ENCODE results near the gene KCNK1. TPM values are rescaled to one million over a fixed set of nuclear protein-coding genes. Genes with fewer than 3 reads are reported as not detected.

KCNK1 gene
- total and polyA plus RNA-seq, 4 donors = 2.5 to 12.3 (median 4.5) TPM

DNA sequence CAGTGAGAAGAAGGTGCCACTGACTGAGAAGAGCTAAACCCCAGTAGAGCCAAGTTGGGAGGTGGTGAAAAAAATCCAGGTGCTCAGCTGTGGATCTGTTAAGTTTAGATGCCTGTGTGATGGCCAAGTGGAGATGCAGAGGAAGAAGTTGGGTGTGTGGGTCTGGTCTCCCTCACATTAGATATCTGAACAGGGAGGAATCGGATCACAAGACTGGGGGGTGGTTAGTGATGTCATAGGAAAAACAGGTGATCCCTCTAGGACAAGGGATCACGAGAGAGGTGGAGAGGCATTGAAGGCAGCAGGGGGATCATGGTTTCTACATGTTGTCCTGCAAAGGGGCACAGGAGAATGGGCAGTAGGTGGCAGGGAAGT is 22.6 kb downstream of the KCNK1 start:
- WGBS = 89% methylated on average over 2 of the region's 2 CpGs
- no peaks in the 10 kb centered on the region for H3K4me1 ChIP-seq (ENCODE audit: control insufficient read depth in 4 of 4, insufficient read depth in 4 of 4, low read length in 3 of 4)
- no peaks in the 10 kb centered on the region for H3K36me3 ChIP-seq (ENCODE audit: control insufficient read depth in 4 of 4, insufficient read depth in 3 of 4, low read depth in 1 of 4, low read length in 3 of 4)
- TF ChIP-seq, protein P1, sequence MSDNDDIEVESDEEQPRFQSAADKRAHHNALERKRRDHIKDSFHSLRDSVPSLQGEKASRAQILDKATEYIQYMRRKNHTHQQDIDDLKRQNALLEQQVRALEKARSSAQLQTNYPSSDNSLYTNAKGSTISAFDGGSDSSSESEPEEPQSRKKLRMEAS (IDR thresholded peaks at IDR 0.05) = no peak
- no peak for TF ChIP-seq FOXA2 (IDR thresholded peaks at IDR 0.05)
- TF ChIP-seq FOXA1 (IDR thresholded peaks at IDR 0.05) = no peak
- TF ChIP-seq GABPA (IDR thresholded peaks at IDR 0.05 in 1 of 2, conservative IDR thresholded peaks at IDR 0.05 in 1 of 2) = no peak
- no peak for TF ChIP-seq EGR1 (IDR thresholded peaks at IDR 0.05; ENCODE audit: low read depth in 2 of 2)
- TF ChIP-seq HNF4G (IDR thresholded peaks at IDR 0.05) = no peak
- no peak for TF ChIP-seq NR2F2 (IDR thresholded peaks at IDR 0.05)
- TF ChIP-seq, protein P2, sequence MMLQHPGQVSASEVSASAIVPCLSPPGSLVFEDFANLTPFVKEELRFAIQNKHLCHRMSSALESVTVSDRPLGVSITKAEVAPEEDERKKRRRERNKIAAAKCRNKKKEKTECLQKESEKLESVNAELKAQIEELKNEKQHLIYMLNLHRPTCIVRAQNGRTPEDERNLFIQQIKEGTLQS (IDR thresholded peaks at IDR 0.05) = no peak
- no peak for TF ChIP-seq RAD21 (IDR thresholded peaks at IDR 0.05)
- TF ChIP-seq, protein P3, sequence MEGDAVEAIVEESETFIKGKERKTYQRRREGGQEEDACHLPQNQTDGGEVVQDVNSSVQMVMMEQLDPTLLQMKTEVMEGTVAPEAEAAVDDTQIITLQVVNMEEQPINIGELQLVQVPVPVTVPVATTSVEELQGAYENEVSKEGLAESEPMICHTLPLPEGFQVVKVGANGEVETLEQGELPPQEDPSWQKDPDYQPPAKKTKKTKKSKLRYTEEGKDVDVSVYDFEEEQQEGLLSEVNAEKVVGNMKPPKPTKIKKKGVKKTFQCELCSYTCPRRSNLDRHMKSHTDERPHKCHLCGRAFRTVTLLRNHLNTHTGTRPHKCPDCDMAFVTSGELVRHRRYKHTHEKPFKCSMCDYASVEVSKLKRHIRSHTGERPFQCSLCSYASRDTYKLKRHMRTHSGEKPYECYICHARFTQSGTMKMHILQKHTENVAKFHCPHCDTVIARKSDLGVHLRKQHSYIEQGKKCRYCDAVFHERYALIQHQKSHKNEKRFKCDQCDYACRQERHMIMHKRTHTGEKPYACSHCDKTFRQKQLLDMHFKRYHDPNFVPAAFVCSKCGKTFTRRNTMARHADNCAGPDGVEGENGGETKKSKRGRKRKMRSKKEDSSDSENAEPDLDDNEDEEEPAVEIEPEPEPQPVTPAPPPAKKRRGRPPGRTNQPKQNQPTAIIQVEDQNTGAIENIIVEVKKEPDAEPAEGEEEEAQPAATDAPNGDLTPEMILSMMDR (IDR thresholded peaks at IDR 0.05; ENCODE audit: low read depth, low read length, missing input control) = no peak
- H3K9ac ChIP-seq (ENCODE audit: low read depth in 1 of 2, low read length in 2 of 2) = no peak overlapping the region
- no peak for DNase-seq (ENCODE audit: low spot score)
- no peaks in the 10 kb centered on the region for H3K27me3 ChIP-seq (ENCODE audit: control insufficient read depth in 4 of 4, insufficient read depth in 4 of 4, low read length in 3 of 4)
- H3K9me3 ChIP-seq (ENCODE audit: control insufficient read depth in 4 of 4, low read length in 3 of 4) = no peaks in the 10 kb centered on the region
- H3K4me3 ChIP-seq (ENCODE audit: low read depth in 1 of 3, low read length in 3 of 3) = no peak overlapping the region
- no peak overlapping the region for H3K27ac ChIP-seq (ENCODE audit: low read depth in 1 of 2, low read length in 2 of 2)

DNA sequence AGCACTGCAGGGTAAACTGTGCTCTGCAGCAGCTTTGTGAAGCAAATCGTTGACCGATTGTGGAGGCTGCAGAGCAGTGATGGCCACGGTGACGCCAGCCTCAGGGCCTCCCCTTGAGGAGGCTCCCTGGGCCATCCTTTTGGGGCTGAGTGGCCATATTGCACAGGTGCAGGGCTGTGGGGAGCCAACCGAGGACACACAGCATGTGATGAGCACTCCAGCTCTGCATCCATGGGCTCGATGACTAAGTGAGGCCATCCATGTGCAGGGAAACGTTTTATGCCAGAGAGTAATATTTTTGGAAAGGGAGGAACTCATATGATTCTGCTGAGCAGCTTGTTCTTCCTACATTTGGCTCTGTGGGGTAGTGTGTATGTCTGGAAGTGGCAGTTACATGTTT is 24.6 kb downstream of the KCNK1 start:
- no peak for DNase-seq (ENCODE audit: low spot score)
- Histone ChIP-seq H3K27ac (ENCODE audit: low read depth in 1 of 2, low read length in 2 of 2) (no peak overlapping the region), H3K36me3 (ENCODE audit: control insufficient read depth in 4 of 4, insufficient read depth in 3 of 4, low read depth in 1 of 4, low read length in 3 of 4) (no peaks in the 10 kb centered on the region), H3K9me3 (ENCODE audit: control insufficient read depth in 4 of 4, low read length in 3 of 4) (no peaks in the 10 kb centered on the region), H3K4me3 (ENCODE audit: low read depth in 1 of 3, low read length in 3 of 3) (no peak overlapping the region), H3K4me1 (ENCODE audit: control insufficient read depth in 4 of 4, insufficient read depth in 4 of 4, low read length in 3 of 4) (no peaks in the 10 kb centered on the region), H3K27me3 (ENCODE audit: control insufficient read depth in 4 of 4, insufficient read depth in 4 of 4, low read length in 3 of 4) (no peaks in the 10 kb centered on the region), H3K9ac (ENCODE audit: low read depth in 1 of 2, low read length in 2 of 2) (no peak overlapping the region)
- TF ChIP-seq, protein P3 (IDR thresholded peaks at IDR 0.05; ENCODE audit: low read depth, low read length, missing input control) = no peak
- no peak for TF ChIP-seq FOXA1 (IDR thresholded peaks at IDR 0.05)
- TF ChIP-seq SP1 (IDR thresholded peaks at IDR 0.05) = no peak
- TF ChIP-seq, protein P4, sequence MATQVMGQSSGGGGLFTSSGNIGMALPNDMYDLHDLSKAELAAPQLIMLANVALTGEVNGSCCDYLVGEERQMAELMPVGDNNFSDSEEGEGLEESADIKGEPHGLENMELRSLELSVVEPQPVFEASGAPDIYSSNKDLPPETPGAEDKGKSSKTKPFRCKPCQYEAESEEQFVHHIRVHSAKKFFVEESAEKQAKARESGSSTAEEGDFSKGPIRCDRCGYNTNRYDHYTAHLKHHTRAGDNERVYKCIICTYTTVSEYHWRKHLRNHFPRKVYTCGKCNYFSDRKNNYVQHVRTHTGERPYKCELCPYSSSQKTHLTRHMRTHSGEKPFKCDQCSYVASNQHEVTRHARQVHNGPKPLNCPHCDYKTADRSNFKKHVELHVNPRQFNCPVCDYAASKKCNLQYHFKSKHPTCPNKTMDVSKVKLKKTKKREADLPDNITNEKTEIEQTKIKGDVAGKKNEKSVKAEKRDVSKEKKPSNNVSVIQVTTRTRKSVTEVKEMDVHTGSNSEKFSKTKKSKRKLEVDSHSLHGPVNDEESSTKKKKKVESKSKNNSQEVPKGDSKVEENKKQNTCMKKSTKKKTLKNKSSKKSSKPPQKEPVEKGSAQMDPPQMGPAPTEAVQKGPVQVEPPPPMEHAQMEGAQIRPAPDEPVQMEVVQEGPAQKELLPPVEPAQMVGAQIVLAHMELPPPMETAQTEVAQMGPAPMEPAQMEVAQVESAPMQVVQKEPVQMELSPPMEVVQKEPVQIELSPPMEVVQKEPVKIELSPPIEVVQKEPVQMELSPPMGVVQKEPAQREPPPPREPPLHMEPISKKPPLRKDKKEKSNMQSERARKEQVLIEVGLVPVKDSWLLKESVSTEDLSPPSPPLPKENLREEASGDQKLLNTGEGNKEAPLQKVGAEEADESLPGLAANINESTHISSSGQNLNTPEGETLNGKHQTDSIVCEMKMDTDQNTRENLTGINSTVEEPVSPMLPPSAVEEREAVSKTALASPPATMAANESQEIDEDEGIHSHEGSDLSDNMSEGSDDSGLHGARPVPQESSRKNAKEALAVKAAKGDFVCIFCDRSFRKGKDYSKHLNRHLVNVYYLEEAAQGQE (IDR thresholded peaks at IDR 0.05) = no peak
- TF ChIP-seq JUND (IDR thresholded peaks at IDR 0.05) = no peak
- no peak for TF ChIP-seq FOXA2 (IDR thresholded peaks at IDR 0.05)
- TF ChIP-seq YY1 (IDR thresholded peaks at IDR 0.05) = no peak
- TF ChIP-seq RXRA (IDR thresholded peaks at IDR 0.05) = no peak
- TF ChIP-seq NR2F2 (IDR thresholded peaks at IDR 0.05) = no peak
- TF ChIP-seq TAF1 (conservative IDR thresholded peaks at IDR 0.05) = no peak
- 92% methylated on average over 7 of the region's 7 CpGs for WGBS

All from liver (tissue), 9 donors.